Measurements from ENCODE around the gene NIM1K.
"Not testable (repeated sequence)": the region's sequence is repeated elsewhere in the genome, so short reads cannot be mapped to it uniquely, and the experiment has no call there.

NIM1K gene

GRCh38 chr5:43190755-43191603 is 1.0 kb upstream of the NIM1K start:
- DNase-seq (ENCODE audit: low read depth in 2 of 2) = no peak

DNA sequence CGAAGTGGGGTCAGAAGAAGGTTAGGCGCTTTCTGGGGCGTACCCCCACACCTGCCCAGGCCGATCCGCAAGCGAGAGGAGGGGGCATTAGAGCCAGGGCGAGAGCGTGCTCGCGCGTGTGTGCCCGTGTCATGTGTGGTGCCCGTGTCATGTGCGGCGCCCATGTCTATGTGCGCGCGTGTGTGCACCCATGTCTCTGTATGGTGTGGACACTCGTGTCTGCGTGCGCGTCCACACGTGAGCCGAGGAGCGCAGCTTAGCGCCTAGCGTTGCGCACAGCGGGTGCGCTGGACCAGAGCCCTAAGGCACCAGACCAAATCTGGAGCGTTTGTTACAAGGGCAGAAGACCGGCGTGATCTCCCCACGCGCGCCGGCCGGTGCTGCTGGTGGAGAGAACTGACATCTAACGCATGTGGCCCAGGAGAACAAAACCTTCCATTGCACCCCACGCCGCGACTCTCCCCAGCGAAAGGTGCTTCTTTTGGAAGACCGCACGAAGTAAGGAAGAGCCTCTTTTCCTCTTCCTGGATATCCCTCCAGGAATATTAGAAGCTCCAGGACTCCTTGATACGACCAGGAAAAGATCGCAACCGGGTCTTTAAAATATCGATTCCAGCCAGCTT is 644 bp downstream of the NIM1K start:
- DNase-seq (ENCODE audit: low read depth in 2 of 2) = no peak

DNA sequence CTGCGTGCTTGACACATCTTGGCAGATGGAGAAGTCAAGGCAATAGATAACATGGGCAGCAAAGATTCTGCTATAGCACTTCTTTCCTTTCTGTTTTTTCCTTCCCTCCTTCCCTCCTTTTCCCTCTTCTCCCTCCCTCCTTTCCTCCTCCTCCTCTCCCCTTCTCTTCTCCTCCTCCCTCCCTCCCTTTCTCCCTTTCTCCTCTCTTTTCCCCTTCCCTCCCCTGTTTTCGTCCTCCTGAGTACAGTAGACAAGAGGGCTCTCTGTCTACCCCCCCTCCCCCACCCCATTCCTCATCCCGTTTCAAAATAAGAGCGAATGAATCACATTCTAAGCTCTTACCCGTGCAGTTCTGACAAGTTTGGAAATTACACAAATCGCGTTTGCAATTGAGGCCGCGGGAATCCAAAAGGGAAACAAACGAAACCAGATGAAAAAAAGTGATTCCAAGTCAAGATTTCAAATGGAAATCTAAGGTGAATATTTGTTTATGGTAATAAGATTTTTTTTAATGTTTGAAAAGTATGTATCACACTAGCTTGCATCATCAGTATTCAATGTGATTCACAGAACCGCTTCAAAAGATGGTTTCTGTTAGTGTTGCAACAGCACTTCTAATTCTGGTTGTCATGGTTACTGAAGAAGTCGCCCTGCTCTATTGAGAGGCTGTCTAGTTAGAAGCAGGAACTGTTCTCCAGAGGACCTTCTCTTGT is 1.3 kb downstream of the NIM1K start:
- no peak for DNase-seq (ENCODE audit: low read depth in 2 of 2)

DNA sequence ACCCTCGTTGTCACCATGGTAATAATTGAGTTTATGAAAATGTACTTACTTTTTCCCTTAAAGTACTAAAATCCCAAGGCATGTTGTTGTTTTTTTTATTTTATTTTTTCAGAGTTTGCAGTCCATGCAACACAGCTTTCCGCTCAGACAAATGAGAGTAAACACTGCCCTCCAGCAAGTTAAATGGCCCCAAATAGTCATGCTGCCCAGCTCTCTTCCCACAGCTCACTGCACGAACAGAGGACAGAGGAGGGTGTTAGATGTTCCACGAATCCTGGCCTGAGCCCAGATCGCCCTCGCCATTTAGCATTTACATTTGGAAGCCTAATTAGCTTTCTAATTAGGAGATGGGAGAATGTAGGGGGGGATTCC is 1.9 kb downstream of the NIM1K start:
- DNase-seq (ENCODE audit: low read depth in 2 of 2) = no peak

DNA sequence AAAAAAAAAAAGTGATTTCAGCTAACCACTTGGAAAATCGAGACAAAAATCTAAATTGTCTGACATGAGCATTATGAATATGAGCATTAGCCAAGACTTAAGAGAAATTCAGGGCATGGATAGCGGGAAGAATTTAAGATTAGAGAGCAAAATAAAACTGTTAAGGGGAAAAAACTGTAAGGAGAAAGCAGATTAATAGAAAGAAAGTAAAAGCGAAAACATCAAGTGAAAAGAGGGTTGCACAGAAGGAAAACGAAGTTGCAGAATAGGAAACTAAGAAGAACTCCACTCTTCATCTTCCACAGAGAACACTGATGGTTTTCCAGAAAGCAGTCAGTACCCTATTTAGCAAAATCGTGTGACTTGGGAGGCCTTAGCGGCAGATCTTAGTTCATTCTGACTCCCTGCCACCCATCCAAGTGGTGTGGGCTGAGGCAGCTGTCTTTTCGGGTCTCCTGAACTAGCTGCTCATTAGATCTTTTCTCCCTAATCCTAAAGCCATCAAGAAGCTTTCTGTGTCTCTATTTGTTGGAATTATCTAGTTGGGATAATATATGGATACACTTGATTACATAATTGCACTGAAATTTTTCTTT is 3.7 kb downstream of the NIM1K start:
- DNase-seq (ENCODE audit: low read depth in 2 of 2) = no peak

DNA sequence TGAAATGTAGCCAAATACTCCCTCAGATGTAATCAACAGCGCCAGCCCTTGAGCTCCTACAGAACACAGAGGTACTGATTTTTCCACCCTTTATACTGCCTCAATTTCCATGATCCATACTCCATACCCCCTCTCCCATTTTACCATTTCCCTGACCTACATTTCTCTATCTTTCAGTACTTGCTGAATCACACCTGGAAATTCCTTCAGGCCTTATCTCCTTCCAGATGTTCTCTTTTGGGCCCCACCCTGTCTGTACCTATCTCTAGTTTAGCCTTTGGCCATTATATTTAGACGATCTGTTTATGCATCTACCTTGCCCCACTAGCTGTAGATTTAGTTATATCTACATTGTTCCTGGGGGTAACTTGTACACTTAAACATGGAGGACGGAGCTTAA is 5.5 kb downstream of the NIM1K start:
- no peak for DNase-seq (ENCODE audit: low read depth in 2 of 2)

- not testable (repeated sequence) for DNase-seq (ENCODE audit: low read depth in 2 of 2)
Measured at GRCh38 chr5:43201442-43201841, 9.4 kb downstream of the NIM1K start.

- no peak for DNase-seq (ENCODE audit: low read depth in 2 of 2)
Measured at GRCh38 chr5:43202380-43202779, 10.4 kb downstream of the NIM1K start.

DNA sequence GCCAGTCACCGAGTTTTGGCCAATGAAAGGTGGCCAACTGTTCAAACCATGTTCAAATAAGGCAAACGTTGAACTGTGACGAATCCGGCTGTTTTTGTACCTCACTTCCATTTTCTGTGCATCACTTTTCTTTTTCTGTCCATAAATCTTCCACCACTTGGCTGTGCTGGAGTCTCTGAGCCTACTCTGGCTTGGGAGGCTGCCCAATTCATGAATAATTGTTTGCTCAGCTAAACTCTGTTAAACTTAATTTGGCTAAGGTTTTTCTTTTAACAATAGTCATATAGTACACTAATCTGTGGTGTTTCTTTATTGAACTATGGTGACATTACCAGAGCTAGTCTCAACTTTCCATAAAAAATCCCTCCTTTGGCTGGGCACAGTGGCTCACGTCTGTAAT is 11.3 kb downstream of the NIM1K start:
- no peak for DNase-seq (ENCODE audit: low read depth in 2 of 2)

DNA sequence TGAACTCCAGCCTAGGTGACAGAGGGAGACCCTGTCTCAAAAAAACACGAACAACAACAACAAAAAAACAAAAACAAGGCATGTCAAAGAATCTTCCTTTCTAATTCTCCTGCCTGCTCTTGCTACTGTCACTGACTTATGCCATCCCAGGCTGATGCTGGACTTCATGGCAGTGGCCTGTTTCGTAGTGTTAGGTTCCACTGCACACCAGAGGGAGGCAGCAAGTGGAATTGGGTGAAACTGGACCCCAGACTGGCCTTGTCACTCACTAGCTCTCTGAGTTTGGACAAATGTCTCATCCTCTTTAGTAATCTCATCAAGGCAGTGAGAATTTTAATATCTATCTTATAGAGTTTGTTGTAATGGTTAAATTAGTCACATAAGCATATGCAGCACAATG is 12.9 kb downstream of the NIM1K start:
- no peak for DNase-seq (ENCODE audit: low read depth in 2 of 2)

- no peak for DNase-seq (ENCODE audit: low read depth in 2 of 2)
Measured at GRCh38 chr5:43207601-43208000, 15.6 kb downstream of the NIM1K start.

DNA sequence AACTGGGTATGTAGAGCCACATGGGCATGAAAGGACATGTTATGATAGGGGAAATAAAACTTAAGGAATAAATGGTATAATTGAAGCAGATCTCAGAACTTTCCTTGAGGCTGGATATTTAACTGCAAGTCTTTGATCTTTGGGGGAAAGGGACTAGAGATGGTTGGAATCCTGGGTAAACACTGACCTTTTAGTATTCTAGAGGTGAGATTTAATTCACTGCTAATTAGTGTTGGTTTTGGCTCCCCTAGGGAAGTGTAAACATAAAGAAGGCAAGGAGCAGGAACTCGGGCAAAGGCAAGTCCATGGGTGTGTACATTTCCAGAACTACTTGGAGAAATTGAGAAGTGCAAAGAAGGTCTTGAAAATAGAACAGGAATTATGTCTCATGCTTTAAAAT is 16.6 kb downstream of the NIM1K start:
- no peak for DNase-seq (ENCODE audit: low read depth in 2 of 2)

DNA sequence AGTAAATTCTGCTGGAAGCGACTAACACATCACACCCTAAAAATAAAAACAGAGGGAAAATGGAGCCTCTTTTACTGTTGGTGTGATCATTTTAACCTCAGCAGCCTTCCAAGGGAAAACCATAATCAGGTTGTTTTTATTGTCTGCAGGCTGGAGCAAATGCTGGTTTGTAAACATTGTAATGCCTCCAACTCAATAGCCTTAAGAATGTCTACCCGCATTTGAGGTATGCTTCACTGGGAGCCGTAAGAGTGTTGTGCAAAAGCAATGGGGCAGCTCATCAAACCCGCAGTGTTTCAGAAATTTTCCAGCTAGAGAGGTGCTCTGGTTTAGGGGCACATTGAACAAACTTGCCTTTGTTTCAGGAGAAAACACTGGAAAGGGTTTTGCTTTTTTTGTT is 17.0 kb downstream of the NIM1K start:
- no peak for DNase-seq (ENCODE audit: low read depth in 2 of 2)

- DNase-seq (ENCODE audit: low read depth in 2 of 2) = no peak
Measured at GRCh38 chr5:43209833-43210232, 17.8 kb downstream of the NIM1K start.

GRCh38 chr5:43210570-43210969 is 18.5 kb downstream of the NIM1K start:
- no peak for DNase-seq (ENCODE audit: low read depth in 2 of 2)

DNA sequence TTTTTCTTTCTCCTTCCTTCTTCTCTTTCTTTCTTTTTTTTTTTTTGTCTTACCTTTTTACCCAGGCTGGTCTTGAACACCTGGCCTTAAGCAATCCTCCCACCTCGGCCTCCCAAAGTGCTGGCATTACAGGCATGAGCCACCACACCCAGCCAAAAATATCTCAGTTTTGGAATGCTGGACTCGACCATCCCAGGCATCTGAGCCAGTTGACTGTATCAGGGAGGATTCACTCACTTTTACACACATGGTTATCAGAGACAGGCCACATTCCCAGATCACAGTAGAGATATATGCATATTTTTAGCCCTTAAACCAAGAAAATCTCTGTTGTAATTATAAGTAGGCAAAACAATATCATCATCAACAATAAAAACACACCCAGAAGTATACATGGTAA is 21.9 kb downstream of the NIM1K start:
- DNase-seq (ENCODE audit: low read depth in 2 of 2) = no peak

DNA sequence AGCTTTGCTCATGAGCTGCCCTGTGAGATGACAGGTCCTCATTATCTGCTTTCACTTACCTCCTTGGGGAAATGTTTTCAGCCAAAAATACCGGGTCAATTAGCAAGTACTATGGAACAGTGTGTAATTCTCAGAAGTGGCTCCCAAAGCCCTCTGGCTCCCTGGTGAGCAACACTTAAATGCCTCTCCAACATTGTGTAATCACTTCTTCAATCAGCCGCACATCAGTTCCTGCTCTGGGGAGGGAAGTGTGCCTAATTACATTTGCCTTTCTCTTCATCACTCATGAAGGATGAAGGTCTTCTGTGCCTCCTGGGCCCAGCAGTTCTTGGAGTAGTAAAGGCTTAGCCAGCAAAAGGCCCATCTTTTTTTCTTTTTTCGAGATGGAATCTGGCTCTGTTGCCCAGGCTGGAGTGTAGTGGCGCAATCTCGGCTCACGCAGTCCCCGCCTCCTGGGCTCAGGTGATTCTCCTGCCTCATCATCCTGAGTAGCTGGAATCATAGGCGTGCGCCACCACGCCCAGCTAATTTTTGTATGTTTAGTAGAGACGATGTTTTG is 23.1 kb downstream of the NIM1K start:
- DNase-seq (ENCODE audit: low read depth in 2 of 2) = no peak

DNA sequence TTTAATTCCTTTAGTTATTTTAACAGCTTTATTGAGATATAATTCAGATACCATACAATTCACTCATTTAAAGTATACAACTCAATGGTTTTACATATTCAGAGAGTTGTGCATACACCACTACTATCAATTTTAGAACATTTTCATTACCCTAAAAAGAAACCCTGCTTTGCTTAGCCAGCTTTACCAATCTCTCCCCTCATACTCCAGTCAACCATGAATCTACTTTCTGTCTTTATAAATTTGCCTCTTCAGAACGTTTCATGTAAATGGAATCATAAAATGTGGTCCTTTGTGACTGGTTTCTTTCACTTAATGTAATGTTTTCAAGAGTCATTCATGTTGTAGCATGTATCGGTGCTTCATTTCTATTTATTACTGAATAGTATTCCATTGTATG is 24.9 kb downstream of the NIM1K start:
- DNase-seq (ENCODE audit: low read depth in 2 of 2) = no peak

GRCh38 chr5:43219120-43219519 is 27.1 kb downstream of the NIM1K start:
- no peak for DNase-seq (ENCODE audit: low read depth in 2 of 2)

DNA sequence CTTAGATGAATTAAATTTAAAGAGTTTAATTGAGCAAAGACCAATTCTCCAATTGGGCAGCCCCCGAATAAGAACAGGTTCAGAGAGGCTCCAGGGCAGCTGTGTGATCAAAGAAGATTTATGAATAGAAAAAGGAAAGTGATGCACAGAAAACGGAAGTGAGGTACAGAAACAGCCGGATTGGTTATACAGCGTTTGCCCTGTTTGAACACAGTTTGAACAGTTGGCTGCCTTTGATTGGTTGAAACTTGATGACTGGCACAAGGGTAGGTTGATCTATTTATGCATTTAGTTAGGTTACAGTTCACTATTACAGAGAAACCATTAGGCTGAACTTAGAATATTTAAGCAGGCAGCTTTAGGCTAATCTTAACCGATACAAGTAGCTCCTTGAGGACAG is 29.5 kb downstream of the NIM1K start:
- DNase-seq (ENCODE audit: low read depth in 2 of 2) = no peak

- no peak for DNase-seq (ENCODE audit: low read depth in 2 of 2)
Measured at GRCh38 chr5:43225649-43226245, 33.7 kb downstream of the NIM1K start.

DNA sequence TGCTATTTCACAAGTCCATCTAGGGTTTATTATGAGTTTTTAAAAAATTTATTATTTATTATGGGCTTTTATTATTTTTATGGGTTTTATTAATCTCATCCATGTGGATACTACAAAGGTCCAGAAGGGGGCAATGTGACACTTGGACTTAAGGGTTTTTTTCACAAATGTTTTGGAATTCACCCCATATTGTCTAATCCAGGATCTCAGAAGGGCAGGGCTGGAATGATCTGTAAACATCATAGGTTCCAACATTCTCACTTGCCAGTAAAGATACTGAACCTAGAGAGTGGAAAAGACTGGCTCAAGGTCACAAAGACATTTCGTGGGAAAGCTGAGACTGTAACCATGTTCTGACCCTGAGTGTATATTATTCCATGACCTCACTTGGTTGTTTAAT is 35.6 kb downstream of the NIM1K start:
- no peak for DNase-seq (ENCODE audit: low read depth in 2 of 2)
